GM18870 (cell line): ENCODE measurements around the gene ZNRF3.

ENCODE experiments used
- ATAC-seq: cut with Tn5 transposase; IDR thresholded peaks from one replicate; pipeline ENCODE4 v1.9.1; 2021; ENCODE audit warnings: moderate library complexity; ENCODE audit not compliant: unreplicated experiment

The ZNRF3 gene

DNA sequence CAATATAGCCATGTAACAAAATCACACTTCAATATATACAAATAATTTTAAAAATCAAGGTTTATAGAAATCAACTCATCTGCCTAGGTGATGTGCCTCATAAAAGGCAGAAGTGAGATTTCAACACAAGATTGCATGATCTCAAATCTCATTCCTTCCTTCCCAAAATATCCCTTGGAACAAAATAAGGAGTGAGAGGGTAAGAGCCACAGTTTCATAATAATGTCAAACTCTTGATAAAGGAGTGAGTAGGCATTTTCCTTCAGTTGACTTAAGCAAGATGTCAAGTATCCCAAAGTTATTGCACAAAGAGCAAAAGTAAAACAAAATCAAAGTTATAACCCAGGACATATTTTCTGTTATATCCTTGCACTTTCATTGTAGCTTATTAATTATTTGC is 97.0 kb downstream of the ZNRF3 start:
- no peak for ATAC-seq

DNA sequence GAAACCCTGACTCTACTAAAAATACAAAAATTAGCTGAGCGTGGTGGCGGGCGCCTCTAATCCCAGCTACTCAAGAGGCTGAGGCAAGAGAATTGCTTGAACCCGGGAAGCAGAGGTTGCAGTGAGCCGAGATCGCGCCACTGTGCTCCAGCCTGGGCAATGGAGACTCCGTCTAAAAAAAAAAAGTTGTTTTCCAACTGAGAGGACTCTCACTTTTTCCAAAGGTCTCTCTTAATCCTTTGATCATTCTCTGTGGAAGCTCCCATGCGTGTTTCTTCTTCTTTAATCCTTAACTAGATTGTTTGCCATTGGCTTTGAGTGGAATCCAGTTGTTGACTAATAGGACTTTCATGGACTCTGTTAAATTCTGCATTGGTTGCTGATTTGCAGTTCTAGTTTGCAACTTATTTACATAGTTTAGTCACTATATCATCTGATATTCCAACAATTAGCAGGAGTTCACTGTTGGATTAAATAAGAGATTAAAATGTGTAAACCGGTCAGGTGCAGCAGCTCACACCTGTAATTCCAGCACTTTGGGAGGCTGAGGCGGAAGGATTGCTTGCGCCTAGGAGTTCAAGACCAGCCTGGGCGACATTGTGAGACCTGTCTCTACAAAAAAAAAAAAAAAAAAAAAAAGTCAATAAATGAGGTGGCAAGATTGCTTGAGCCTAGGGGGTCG is 98.6 kb downstream of the ZNRF3 start:
- ATAC-seq, result no peak

DNA sequence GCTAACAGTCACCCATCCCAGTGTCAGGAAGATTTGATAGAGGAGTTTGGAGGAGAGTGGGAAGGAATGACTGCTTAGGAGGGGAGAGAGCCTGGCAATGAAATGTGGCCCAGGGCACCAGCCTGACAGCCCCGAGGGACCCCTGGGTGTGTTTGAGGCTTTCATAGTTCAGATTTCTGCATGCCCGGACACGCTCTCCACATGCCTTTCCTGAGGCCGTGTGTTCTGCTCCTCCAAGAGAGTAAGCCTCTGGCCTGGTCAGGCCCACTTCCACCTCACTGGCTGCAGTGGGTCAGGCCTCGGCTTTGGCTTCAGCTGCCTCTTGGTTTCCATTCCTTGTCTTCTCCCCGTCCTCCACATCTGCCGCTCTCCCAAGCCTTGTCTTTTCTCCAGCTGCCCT is 99.8 kb downstream of the ZNRF3 start:
- no peak for ATAC-seq

DNA sequence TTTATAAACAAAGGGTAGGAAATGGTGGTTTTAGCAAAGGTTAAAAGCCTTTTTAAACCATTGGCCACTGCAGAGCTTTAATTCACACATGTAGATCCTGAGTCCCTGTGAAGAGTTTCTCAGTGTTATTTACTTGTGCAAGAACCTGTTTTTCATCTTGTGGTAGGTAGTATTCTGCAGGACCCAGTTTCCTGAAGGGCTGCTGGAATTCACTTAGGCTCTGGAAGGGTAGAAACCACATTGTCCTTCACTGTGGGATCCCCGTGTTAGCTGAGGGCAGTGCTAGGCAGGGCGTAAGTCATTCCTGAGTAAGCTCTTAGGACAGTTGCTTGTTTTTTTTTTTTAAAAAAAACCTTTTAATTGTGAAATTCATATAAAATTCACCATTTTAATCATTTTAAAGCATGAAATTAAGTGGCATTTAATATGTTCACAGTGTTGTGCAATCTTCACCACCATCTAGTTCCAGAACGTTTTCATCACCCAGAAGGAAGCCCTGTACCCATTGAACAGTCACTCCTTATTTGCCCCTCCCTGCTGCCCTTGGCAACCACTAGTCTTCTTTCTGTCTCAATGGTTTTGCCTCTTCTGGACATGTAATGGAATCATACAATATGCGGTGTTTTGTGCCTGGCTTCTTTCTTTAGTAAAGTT is 100.5 kb downstream of the ZNRF3 start:
- ATAC-seq, result no peak

DNA sequence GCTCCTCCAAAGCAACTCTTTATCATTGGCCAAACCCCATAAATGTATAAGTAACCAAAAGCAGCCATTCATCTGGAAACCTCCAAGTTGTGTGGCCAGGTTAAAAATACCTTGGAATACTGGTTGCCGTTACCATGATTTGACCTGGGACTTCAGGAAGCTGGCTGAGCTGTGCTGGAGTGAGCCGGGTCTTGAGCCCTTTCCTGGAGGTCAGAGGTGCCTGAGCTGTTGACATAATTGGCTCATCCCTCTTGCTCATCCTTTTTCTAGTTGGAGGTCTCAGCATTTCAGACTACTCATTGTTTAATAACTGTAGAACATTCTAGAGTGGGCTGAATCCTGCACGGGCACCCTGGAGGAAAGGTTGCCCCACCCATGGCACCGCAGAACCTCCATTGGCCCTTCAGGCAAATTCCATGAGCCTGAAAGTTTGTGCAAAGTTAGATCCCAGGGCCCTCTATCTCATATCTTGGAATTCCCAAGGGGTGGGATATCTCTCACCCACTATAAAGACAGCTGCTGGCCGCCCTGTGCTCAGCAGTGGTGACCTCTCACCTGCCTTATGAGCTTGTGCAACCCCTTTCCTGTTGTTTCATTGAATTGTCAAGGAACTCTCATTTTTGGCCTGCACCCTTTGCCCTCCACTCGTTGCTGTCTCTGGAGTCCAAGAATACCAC is 101.2 kb downstream of the ZNRF3 start:
- no peak for ATAC-seq

DNA sequence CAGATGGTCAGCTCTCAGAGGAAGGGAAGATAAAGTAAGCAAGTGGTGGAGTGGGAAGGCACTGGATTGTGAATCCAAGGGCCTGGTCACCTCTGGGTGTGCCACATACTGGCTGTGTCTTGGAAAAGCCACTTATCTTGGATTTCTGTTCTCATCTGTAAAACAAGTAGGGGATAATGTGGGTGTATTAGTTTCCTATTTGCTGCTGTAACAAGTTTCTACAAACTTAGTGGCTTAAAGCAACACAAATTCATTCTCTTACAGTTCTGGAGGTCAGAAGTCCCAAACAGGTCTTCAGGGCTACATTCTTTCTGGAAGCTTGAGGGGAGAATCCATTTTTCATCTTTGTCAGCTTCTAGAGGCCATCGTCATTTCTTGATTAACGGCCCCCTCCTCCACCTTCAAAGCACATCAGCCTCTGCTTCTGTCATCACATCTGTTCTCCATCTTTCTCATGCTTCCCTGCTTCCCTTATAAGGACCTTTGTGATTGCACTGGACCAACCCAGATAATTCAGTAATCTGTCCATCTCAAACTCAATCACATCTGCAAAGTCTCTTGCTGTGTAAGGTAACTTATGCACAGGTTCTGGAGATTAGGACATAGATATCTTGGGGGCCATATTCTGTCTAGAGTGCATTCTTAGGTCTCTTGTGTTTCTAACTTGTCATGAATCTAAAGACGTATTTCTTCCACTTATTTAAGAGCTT is 102.4 kb downstream of the ZNRF3 start:
- ATAC-seq, result no peak

DNA sequence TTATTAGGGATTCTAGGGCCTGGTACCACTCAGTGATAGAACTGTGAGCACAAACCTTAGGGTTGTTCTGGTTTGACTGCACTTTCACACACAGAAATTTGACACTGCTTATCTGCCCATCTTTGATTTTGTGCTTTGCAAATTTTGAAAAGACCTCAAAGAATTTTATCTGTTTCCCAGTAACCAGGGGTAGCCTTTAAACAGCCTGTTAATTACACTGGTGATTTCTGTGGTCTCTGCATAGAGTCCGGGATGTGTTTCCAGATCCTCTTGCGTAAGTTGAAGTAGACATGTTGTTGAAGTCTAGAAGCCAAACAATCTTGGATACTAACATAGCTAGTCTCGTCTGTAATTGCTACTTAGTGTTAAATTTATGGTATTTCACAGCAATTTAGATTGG is 103.0 kb downstream of the ZNRF3 start:
- ATAC-seq, result no peak

DNA sequence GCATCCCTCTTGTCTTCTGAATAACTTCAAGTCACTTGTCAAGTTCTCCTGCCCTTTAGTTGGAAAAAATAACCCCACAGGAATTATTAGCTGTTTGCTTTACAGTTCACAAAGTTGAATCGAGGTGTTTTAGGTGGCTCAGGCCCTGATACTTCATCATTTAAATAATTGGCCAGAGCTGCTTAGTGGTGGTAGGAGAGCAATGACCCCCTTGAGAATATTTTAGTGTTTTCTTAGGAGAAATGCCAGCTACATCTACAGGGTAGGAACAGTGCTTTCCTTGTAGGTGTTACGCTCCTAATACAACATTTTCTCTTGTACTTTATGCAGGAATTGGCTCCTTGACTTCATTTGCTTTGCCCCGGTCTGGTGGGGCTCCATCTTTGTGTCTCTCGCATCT is 105.1 kb downstream of the ZNRF3 start:
- ATAC-seq, result no peak

DNA sequence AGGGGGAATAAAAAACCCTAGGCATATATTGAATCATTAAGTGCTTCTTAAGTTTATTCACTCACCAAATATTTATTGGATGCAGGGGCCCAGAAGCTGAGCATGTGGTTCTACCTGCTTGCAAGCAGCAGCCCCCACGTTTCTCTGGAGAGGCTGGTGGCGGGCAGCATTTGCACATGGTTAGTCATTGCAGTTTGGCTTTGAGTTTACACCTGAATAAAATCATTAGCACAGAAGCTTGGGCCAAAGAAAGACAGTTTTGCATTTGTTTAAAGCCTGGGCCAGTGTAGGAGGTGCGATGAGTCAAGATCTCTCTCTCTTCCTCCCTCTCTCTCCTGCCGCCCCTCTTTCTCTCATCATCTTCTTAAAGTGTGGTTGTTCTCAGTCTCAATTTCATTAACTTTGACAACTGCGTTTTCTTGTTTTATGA is 105.7 kb downstream of the ZNRF3 start:
- ATAC-seq, result no peak

DNA sequence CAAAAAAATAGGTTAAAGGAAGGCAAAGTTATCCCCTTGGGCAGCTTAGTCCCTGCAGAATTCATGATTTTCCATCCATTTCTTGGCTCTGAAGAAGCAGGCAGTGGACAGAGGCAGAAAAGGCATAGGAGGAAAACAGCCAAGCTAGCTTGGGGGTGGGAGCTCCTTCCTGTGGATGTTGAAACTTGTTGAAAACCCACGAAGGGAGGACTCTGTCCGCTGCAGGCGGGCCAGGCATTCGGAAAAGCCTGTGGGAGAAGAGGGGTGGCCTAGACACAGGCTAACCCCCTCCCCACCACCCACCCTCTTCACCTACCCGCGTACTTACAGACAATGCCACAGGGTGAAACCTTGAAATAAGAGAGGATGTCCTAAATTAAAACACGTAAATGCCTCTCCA is 106.1 kb downstream of the ZNRF3 start:
- no peak for ATAC-seq

DNA sequence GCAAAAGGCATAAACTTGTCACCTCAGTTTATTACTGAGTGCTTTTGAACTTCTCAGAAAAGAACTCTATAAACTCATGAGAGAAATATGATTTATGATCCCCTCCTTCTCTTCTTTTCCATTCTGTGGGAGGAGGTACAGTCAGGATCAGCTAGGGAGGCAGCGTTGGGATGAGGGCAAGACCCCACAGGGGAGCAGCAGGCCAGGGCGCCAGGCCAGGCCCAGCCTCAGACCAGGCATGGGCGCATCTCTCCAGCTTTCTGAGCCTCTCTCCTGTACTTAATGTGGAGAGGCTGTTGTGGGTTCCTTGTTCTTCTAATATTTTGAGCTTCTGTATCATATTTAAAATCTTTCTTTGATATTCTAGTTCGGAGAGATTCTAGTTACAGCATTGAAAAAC is 106.5 kb downstream of the ZNRF3 start:
- ATAC-seq, result no peak

DNA sequence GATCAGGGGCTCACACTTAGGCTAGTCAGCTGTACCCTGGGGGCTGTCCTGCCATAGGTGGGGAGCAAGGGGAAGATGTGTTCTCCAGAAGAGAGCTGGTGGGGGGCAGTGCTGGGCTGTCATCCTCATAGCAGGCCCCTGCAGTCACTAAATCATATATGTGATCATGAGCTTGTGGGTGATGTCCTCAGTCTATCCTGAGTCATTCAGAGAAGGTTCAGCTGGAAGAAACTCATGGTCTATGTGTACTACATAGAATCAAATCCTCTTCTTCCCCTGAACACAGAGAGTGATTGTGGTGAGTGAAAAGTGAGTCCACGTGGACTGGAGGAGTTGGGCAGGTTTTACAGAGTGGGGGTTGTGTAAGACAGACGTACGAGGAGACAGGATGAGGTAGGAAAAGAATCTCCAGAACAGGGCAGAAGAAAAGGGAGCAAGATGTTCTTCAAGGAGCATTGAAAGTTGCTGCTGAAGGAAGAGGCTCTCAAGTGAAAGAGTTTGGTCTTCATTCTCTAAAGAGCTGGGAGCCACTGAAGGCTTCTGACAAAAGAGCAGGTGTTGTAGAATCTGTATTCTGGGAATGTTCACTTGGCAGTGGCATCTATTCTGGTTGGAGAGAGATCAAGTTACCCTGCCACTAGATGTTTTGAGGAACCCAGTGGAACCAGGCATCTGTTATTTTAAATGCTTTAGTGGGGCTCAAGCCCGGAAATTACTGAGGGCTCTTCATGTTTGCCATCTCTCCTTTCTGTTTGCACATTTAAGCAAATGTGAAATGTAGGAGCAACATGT is 109.4 kb downstream of the ZNRF3 start:
- ATAC-seq, result no peak

DNA sequence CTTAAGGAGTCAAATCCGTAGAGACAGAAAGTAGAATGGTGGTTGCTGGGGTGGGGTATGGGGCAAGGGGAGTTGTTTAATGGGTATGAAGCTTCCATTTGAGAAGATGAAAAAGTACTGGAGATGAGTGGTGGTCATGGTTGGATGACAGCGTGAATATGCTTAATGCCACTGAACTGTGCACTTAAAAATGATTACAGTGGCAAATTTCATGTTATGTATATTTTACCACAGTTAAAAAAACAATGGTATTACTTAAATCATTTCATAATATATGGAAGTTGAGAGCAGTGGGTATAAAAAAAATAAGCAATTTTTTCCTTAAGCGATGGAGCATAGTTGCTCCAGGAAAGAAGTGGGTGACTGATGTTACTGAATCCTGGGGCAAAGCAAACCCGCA is 111.2 kb downstream of the ZNRF3 start:
- no peak for ATAC-seq

DNA sequence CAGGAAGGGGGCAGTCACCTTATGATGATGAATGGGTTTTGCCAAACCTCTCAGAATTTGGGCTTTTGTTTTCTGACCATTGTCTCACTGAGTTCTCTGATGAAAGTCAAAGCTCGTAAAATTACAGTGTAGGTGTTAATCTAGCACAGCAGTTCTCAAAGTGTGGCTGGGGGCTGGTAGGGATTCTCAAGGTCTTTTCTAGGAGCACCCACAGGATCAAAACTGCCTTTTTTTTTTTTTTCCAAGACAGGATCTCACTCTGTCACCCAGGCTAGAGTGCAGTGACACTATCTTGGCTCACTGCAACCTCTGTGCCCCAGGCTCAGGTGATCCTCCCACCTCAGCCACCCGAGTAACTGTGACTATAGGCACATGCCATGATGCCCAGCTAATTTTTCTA is 112.2 kb downstream of the ZNRF3 start:
- no peak for ATAC-seq

DNA sequence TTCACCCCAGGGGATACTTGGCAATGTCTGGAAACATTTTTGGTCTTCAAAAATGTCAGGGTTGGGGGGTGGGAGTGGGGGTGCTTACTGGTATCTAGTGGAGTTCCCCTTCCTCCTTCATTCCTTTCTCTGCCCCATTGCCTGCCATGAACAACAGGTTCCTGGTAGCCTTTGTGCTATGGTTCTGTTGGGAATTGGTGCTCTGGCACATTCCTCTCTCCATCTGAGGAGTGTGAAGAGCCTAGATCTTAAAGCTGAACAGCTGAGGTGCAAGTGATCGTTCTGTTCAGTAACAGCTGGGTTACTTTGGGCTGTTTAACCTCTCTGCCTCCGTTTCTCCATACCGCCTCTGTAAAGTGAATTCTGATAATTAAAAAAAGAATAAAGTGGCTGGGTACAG is 114.0 kb downstream of the ZNRF3 start:
- ATAC-seq, result no peak

DNA sequence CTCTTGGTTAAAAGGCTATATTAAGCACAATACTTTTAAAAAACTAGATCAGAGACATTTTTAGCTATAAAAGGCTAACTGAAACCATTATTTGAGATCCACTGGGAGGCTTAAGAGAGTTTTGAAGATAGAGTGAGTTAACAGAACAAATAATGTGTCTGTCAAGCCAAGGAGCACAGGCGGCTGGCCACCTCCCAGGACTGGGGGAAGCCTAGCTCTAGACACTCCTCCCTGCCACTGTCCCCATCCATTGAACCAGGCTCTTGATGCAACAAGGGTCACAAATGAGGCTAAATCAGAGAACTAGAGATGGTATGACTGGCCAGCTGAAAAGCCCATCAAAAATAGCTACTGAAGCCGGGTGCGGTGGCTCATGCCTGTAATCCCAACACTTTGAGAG is 115.3 kb downstream of the ZNRF3 start:
- ATAC-seq, result no peak

DNA sequence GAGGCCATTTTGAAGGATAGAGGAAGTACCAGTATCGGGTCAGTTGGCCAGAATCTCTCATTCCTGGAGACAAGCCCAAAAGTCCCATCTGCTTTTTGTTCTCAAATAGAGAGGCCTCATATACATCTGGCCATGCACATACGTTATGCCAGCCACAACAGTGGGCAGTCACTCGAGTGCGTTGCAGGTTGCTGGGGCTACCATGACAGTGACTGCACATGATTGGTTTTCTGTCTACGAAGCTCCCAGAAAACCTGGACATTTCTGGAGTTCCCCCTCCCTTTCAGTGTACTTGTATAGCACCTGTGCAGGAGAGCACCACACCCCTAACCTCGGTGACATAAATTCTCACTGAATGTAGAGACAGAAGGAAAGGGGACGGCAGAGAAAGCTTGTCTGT is 116.1 kb downstream of the ZNRF3 start:
- no peak for ATAC-seq

DNA sequence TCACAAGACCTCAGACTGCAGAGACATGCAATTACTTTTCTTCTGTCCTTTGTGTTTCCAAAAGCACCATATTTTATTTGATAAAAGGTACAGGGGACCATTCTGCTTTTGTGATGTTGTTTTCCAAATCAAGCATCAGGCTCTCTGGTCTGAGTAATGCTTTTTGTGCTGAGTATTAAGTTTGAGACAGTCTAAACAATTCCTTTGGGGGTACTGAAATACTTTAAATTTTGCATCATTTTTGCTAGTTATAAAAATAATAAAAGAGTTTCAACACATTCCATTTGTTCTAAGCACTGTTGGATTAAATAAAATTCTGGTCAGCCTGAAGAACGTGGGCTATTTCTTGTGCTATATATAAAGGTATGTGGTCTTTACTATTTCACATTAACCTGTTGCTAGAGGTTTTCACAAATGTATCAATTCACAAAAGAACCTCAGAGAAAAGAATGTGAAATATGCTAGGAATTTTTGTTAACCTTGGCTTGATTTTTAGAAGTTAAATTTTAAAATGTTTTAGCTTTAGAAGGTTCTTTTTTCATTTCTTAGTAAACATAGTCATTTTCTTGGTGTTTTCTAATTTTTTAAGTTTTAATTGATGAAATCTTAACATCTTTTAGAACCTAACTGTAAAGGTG is 116.7 kb downstream of the ZNRF3 start:
- no peak for ATAC-seq

DNA sequence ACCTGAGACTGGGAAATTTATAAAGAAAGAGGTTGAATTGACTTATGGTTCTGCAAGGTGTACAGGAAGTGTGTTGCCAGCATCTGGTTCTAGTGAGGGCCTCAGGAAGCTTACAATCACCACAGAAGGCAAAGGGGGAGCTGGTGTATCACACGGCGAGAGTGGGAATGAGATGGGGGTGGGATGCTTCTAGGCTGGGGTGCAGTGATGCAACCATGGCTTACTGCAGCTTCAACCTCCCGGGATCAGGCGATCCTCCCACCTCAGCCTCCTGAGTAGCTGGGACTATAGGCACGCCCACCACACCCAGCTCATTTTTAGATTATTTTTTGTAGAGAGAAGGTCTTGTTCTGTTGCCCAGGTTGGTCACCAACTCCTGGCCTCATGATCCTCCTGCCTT is 117.3 kb downstream of the ZNRF3 start:
- no peak for ATAC-seq

DNA sequence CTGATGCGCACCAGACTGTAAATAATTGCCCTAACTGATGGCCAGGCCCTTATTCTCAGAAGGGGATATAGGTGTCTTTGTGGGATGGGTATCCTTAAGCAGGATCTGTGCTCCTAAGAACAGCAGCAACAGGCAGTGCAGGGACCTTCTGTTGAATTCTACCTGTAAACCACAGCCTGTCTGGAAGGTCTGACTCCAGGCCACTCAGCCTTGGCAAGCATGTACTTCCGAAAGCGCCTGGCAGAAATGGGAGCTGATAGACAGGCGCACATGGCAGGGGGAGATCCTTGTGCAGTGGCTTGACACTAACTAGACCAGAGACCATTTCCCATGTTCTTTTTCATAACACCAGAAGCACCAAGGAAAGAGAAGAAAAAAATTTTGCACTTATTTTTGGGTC is 119.2 kb downstream of the ZNRF3 start:
- no peak for ATAC-seq

DNA sequence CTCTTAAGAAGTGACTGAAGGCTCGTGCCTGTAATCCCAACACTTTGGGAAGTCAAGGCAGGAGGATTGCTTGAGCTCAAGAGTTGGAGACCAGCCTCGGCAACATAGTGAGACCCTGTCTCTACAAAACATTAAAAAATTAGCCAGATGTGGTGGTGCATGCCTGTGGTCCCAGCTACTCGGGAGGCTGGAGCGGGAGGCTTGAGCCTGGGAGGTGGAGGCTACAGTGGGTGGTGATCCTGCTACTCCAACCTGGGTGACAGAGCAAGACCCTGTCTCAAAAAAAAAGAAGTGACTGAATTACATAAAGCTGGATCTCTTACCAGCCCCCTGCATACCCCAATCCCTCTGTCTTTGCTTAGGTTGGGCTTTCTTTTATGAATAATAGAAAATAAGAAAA is 120.2 kb downstream of the ZNRF3 start:
- ATAC-seq, result no peak
